LNCaP clone FGC (cell line): ENCODE data around the gene HIRA.

Experiments
- DNase-seq: peaks from one replicate; pipeline ENCODE4 v3.0.0-alpha.2; 2011; ENCODE audit warnings: low read depth
- H3K4me3 ChIP-seq: 2 replicates; pipeline ENCODE4 v1.5.1; 2011; ENCODE audit warnings: mild to moderate bottlenecking, low read depth, low read length, control low read depth
- CTCF ChIP-seq: IDR thresholded peaks from 2 replicates; pipeline ENCODE4 v1.5.1; 2012; ENCODE audit warnings: mild to moderate bottlenecking; ENCODE audit not compliant: control insufficient read depth, insufficient read depth; ENCODE audit errors: extremely low read depth

Gene HIRA

GRCh38 chr22:19464546-19464945, 33.0 kb upstream of the HIRA start:
- no peak for TF ChIP-seq CTCF
- no peak overlapping the region for H3K4me3 ChIP-seq
- DNase-seq: no peak

- no peak overlapping the region for H3K4me3 ChIP-seq
- DNase-seq: no peak
- TF ChIP-seq CTCF: no peak
Measured at GRCh38 chr22:19463491-19464469, 32.2 kb upstream of the HIRA start.

GRCh38 chr22:19463008-19463407, 31.5 kb upstream of the HIRA start:
- TF ChIP-seq CTCF: no peak
- no peak overlapping the region for H3K4me3 ChIP-seq
- DNase-seq: no peak

- DNase-seq: no peak
- TF ChIP-seq CTCF: no peak
- H3K4me3 ChIP-seq: no peak overlapping the region
Measured at GRCh38 chr22:19461506-19461905, 30.0 kb upstream of the HIRA start.

GRCh38 chr22:19460036-19460435, 28.5 kb upstream of the HIRA start:
- TF ChIP-seq CTCF: no peak
- H3K4me3 ChIP-seq: no peak overlapping the region
- no peak for DNase-seq

- no peak overlapping the region for H3K4me3 ChIP-seq
- DNase-seq: no peak
- no peak for TF ChIP-seq CTCF
Measured at GRCh38 chr22:19457828-19458428, 26.4 kb upstream of the HIRA start.

GRCh38 chr22:19456541-19456940, 25.0 kb upstream of the HIRA start:
- no peak for TF ChIP-seq CTCF
- DNase-seq: no peak

More at GRCh38 chr22:19456541-19456940, 25.0 kb upstream of the HIRA start:
- no peak overlapping the region for H3K4me3 ChIP-seq
